ENCODE results near the gene OCA2.

Gene OCA2

DNA sequence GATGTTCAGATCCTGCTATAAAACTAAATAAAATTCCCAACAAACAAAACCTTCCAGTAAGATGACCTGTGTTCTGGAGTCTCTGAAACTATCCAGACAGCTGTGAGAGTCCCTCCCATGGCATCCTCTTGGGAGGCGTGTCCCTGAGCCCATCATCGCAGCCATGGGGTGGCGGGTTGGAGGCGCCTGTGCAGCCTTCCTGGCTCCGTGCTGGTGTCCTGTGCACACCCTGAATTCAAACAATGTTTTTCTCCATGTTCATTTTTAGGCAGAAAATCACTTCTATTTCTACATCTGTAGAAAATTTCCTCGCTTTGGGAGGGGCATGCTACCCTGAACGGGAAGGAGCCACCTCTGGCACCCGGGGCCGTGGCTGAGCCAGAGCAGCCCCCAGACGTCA is 19.4 kb upstream of the OCA2 start:
- no peak for DNase-seq

- no peak for DNase-seq
Measured at GRCh38 chr15:28118083-28118482, 19.0 kb upstream of the OCA2 start.

DNA sequence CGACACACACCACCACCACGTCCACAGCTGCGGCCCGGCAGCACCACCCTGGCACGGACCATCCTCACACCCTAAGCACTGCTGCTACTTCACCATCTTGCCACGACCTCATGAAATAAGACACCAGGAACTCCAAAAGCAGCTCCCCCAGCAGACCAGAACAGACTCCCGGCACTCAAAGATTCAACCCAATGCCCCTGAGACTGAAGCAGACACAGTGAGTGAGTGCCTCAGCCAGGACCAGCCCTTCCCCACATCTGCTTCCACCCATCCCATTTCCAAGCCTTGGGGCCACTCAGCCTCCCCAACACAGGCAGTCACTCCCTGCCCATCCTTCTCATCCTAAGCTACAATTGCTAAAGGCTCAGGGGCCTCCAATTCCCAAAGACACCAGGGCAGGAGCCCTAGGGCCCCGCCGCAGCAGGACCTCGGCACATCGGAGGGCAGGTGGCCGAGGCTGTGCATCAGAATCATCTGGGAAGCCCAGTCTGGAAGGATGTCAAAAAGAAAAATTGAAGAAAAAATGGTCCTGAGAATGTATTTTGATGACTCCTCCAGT is 18.4 kb upstream of the OCA2 start:
- no peak for DNase-seq

GRCh38 chr15:28116521-28117431 is 17.7 kb upstream of the OCA2 start:
- DNase-seq: no peak

- no peak for DNase-seq
Measured at GRCh38 chr15:28115871-28116270, 16.8 kb upstream of the OCA2 start.

- DNase-seq: no peak
Measured at GRCh38 chr15:28114721-28115622, 15.9 kb upstream of the OCA2 start.

DNA sequence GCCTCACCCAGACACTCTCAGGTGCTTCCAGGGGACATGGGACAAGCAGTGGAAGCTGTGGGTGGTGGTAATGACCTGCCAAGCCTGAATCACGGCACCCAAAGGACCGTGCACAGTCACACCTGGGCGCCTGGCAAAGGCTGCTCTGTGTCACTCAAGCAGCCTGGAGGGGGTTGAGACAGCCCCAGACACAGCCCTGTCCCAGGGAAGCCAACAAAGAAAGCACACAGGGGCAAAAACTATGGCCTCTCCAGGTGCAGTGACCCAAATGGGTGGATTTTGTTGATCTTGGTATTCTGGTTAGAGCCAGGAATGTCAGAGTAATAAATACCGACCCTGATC is 15.0 kb upstream of the OCA2 start:
- no peak for DNase-seq

- no peak for DNase-seq
Measured at GRCh38 chr15:28113394-28114113, 14.4 kb upstream of the OCA2 start.

- DNase-seq: no peak
Measured at GRCh38 chr15:28112962-28113361, 13.8 kb upstream of the OCA2 start.

DNA sequence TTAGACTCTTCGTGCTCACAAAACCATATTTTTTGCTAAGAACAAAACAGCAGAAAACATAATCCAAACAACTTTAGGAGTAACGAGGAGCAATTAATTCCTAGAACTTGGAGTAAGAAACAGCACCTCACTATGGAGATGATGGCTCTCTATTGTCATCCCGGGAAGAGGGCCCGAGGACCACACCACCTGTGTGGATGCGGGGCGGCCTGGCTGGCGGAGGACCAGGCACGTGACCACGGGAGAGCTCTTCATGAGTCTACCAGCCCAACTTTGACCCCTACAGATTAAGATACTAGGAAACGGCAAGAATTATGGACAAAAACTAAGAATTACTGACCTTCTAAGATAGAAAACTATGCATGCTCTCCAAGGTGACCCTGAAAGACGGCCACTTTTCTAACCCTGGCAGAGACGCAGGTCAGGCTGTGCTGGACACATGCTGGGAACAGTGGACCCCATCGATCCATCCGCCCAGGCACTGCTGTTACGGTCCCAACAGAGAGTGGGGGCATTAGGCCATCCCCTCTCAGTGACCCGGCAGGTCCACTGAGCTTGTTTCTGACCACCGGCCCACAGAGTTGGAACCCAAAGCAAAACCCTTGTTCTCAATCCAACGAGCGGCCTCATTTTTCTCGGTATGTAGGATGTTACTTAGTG is 13.1 kb upstream of the OCA2 start:
- DNase-seq: no peak

- DNase-seq: no peak
Measured at GRCh38 chr15:28111543-28111942, 12.4 kb upstream of the OCA2 start.

- DNase-seq: no peak
Measured at GRCh38 chr15:28110481-28110881, 11.4 kb upstream of the OCA2 start.

DNA sequence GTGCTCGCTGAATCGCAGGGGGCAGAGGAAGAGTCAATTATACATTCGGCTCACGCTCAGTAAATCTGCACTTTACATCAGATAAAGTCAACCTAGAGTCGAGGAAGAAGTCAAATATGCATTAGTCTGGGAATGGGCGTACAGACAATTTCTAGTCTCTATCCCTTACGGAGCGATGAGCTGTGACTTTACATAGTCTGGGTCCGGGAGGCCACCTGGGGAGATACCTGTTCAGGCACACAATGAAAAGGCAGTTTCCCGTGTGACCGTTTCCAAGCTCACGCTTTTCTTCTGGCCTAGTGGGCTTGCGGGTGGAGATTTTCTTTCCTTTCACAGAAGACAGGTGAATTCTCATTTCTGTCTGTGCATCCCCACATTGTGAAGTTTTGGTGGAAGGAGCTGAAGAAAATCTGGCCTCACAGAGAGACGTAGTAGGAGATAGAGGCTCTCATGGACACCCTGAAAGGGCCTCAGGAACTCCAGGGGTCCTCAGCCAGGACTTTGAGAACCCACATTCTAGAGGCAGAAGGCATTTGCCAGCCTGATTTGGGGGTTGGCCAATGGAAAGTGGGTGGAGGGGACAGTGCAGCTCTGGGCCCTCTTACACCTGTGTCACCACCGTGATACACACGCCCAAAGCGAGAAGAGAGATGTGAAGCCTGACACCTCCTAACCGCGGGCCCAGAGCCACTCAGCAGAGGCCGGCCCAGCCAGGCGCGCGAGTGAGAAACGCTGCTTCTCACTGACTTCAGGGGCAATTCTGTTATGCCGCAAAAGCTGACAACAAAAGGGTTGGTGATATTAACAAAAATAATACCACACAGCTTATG is 10.7 kb upstream of the OCA2 start:
- no peak for DNase-seq

DNA sequence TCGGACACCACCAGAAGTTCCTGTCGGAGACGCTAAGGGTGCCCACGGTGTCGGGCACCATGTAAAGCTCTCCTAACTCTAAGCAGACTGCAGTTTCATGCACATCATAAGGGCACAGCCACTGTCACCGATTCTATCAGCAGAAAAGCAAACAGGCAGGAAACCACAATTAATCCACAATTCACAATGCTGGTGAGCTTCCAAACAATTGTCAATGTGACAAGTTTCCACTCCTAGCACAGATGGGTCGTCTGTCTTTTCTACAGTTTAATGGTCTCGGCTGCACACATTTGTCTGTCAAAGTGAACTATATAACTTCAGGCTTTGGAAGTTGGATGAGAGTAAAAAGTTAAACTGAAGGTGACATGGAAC is 8.8 kb upstream of the OCA2 start:
- DNase-seq: no peak

DNA sequence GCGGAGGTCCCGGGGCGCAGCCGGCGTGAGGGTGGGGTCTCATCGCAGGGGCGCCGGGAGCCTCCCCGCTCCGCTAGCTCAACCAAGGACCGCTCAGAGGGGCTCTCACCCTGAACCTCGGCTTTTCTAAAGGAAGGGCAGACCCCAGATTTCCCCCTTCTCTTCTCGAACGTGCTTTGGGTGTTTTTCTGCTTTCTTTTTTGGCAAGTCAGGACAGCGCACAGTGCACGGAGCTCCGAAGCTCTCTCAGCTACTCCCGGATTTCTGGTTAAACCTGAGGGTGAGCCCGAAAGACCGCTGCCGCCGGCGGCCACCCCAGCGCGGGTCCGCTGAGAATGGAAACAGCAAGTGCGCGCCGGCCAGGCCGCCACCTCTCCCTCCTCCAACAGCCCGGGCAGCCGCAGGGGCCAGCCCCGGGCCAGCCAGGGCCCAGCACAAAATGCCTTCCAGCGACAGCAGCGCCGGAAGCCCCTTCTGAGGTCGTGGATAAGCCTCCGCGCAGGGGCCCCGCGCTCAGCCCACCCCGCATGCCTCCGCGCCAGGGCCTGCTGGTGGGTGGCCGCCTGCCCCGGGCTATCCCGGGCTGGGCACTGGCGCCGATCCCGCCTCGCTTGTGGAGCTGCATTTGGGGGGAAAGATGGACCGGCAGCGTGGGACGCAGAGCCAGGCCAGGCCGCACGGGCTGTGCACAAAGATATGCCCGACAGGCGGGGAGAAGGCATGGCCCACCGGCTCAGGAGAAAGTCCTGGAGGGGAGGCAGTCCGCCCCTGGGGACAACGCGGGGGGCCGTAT is 8.2 kb upstream of the OCA2 start:
- DNase-seq: peak; percentile 18

DNA sequence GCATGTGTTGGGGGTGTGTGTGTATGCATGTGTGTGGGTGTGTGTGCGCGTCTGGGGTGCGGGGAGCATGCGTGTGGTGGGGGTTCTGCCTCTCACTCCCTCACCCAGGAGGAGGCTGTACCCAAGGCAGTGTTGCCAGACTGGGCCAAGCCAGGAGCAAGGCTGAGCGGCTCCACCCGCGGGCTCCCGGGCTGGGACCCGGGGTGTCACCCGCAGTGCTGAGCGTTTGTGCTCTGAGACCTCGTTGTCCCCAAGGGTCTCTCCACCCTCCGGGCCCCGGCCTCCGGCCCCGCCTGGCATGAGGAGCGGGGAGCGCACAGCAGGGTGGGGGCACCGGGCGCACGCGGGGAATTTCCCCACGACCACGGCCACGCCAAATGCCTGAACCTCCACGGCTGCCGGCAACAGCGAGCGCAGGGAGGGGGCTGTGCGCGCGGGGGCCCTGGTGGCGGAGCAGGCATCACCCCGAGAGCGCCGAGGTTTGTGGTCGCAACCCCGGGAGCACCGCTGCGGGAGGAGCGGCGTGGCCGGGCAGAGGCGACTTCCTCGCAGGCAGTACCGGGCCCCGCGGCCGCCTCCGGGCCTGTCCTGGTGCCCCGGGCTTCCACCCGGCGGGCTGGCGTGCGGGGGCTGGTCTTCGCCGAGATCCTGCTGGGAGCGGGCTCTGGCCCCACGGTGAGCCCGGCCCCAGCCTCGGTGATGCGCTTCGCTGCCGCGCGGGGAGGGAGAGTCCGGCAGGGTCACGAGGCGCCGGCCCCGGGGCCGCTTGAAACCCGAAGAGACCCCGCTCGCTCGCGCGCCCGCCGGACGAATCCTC is 7.4 kb upstream of the OCA2 start:
- peak; percentile 16 for DNase-seq

- DNase-seq: no peak
Measured at GRCh38 chr15:28105793-28106192, 6.7 kb upstream of the OCA2 start.

- DNase-seq: no peak
Measured at GRCh38 chr15:28105224-28105791, 6.2 kb upstream of the OCA2 start.

DNA sequence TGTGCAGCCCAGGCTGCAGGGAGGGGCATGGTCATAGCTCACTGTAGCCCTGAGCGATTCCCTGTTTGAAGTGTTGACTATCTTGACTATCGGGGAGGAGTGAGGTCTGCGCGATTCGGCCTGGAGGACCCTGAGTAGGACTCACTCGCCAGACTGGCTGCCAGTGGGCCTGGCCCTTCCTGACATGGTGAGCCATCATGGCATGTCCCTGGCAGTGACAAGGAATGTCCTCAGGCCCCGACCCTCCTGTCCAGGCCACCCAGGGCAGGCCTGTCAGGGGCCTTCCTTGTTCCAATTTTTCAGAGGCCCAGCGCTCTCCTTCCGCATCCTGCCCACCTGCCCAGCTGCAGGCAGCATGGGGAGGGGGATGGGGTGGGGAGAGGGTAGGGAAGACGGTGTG is 5.2 kb upstream of the OCA2 start:
- DNase-seq: no peak
